Iris pigment epithelial cell (primary cell): ENCODE results near the gene RPS6KA4.

ENCODE experiments used
- DNase-seq: peaks from one replicate; pipeline ENCODE4 v3.0.0-alpha.2; 2011; ENCODE audit warnings: low read depth

Gene RPS6KA4

GRCh38 chr11:64419257-64419790, 60.4 kb downstream of the RPS6KA4 start:
- DNase-seq = no peak

GRCh38 chr11:64419818-64420485, 61.0 kb downstream of the RPS6KA4 start:
- peak; percentile 26 for DNase-seq
